MM.1S (cell line): ENCODE data around the gene CREB5.

Experiments used
- EZH2 ChIP-seq: fragments of 300-600 bp; sonication (generic); optimal IDR thresholded peaks from 2 replicates; pipeline ENCODE3; 2017; ENCODE audit warnings: low read depth, mild to moderate bottlenecking, antibody characterized with exemption, low read length, mixed read lengths
- EZH2phosphoT487 ChIP-seq: fragments of 300-600 bp; sonication (generic); IDR thresholded peaks from 2 replicates; pipeline ENCODE4 v1.6.1; 2018; ENCODE audit warnings: antibody characterized with exemption, low read length
- TF ChIP-seq, protein P1 (sequence below): fragments of 300-600 bp; sonication (generic); IDR thresholded peaks from 2 replicates; pipeline ENCODE4 v1.5.1; 2016; ENCODE audit warnings: antibody characterized with exemption, low read length, mixed read lengths

DNA sequence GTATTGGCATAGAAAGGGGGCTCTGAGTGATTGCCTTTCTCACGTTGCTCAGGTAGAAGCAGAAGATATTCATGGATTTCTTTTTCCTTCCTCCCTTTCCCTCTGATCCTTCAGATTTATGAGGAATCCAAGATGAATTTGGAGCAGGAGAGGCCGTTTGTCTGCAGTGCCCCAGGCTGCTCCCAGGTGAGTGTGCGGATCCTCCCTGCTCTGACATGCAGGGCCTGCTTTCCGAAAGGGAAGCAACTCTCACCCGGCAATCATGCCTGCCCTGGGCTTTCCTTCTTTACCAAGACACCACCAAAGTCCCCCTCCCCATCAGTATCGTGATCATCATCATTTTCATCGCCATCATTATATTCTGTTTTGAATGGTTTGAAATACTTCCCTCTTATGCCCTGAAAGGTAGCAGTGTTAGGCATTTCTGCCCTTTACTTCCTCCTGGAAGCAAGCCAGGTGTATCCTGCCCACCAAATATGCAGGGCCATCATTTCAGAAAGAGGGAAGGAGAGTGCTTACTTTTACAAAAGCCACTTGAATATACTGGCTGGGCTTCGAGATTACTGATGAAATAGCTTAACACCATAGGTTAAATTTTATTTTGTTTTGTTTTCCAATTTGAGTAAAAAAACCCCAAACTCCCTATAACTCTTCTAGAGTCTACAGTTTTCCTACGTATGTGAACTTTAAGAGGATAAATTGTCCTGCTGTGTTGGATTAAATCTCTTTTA lies 75.9 kb downstream of the CREB5 start:
- TF ChIP-seq, protein P1, sequence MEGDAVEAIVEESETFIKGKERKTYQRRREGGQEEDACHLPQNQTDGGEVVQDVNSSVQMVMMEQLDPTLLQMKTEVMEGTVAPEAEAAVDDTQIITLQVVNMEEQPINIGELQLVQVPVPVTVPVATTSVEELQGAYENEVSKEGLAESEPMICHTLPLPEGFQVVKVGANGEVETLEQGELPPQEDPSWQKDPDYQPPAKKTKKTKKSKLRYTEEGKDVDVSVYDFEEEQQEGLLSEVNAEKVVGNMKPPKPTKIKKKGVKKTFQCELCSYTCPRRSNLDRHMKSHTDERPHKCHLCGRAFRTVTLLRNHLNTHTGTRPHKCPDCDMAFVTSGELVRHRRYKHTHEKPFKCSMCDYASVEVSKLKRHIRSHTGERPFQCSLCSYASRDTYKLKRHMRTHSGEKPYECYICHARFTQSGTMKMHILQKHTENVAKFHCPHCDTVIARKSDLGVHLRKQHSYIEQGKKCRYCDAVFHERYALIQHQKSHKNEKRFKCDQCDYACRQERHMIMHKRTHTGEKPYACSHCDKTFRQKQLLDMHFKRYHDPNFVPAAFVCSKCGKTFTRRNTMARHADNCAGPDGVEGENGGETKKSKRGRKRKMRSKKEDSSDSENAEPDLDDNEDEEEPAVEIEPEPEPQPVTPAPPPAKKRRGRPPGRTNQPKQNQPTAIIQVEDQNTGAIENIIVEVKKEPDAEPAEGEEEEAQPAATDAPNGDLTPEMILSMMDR, result no peak
- TF ChIP-seq EZH2 (no peak), EZH2phosphoT487 (no peak)
